Neural cell (in vitro differentiated cells): ENCODE data around the gene TNFRSF6B. TPM values are rescaled to one million over a fixed set of nuclear protein-coding genes. Genes with fewer than 3 reads are reported as not detected.

ENCODE experiments used
- H2AFZ ChIP-seq: fragments of 200-600, 300-800 bp; sonication (generic), shearing (Covaris generic); 2 replicates; pipeline ENCODE4 v1.6.0; 2014; ENCODE audit warnings: low read depth, mild to moderate bottlenecking, antibody characterized with exemption, low read length, moderate library complexity
- H3F3A ChIP-seq: fragments of 200-600 bp; shearing (Covaris generic); 2 replicates; pipeline ENCODE4 v1.6.1; 2016; ENCODE audit warnings: mild to moderate bottlenecking, moderate library complexity, mixed read lengths, antibody characterized with exemption, low read length; ENCODE audit not compliant: insufficient read depth, poor library complexity, severe bottlenecking
- H3K27ac ChIP-seq: fragments of 200-600, 300-800 bp; sonication (generic), shearing (Covaris generic); 2 replicates; pipeline ENCODE4 v1.5.1; 2014; ENCODE audit warnings: mild to moderate bottlenecking, low read length, moderate library complexity
- H3K27me3 ChIP-seq: fragments of 300-800, 200-600 bp; sonication (generic), shearing (Covaris generic); 2 replicates; pipeline ENCODE4 v1.6.0; 2014; ENCODE audit warnings: mild to moderate bottlenecking, low read depth, low read length, moderate library complexity; ENCODE audit not compliant: insufficient read depth
- H3K36me3 ChIP-seq: fragments of 300-800, 200-600 bp; sonication (generic), shearing (Covaris generic); 2 replicates; pipeline ENCODE4 v1.5.1; 2014; ENCODE audit warnings: mild to moderate bottlenecking, antibody characterized with exemption, low read length, moderate library complexity; ENCODE audit not compliant: insufficient read depth
- H3K4me2 ChIP-seq: fragments of 300-800, 200-600 bp; sonication (generic), shearing (Covaris generic); 2 replicates; pipeline ENCODE4 v1.6.0; 2014; ENCODE audit warnings: mild to moderate bottlenecking, low read length
- H3K4me3 ChIP-seq: fragments of 300-800, 200-600 bp; sonication (generic), shearing (Covaris generic); 2 replicates; pipeline ENCODE4 v1.5.1; 2014; ENCODE audit warnings: mild to moderate bottlenecking, low read length, moderate library complexity
- H3K79me2 ChIP-seq: fragments of 200-600 bp; shearing (Covaris generic); replicated peaks from 2 replicates; pipeline ENCODE4 v1.6.0; 2014; ENCODE audit warnings: mild to moderate bottlenecking, low read length, moderate library complexity; ENCODE audit not compliant: insufficient read depth
- H3K9ac ChIP-seq: fragments of 300-800, 200-600 bp; sonication (generic), shearing (Covaris generic); 2 replicates; pipeline ENCODE4 v1.6.1; 2016; ENCODE audit warnings: mild to moderate bottlenecking, low read length, mixed read lengths
- H3K9me2 ChIP-seq: fragments of 200-600 bp; shearing (Covaris generic); 2 replicates; pipeline ENCODE4 v1.6.1; 2016; ENCODE audit warnings: mild to moderate bottlenecking, low read length, mixed read lengths; ENCODE audit not compliant: insufficient read depth
- H3K9me3 ChIP-seq: fragments of 200-600, 300-800 bp; sonication (generic), shearing (Covaris generic); 2 replicates; pipeline ENCODE4 v1.6.1; 2016; ENCODE audit warnings: mild to moderate bottlenecking, mixed run types, low read length, moderate library complexity, mixed read lengths
- H4K20me1 ChIP-seq: fragments of 200-600 bp; shearing (Covaris generic); 2 replicates; pipeline ENCODE4 v1.6.1; 2016; ENCODE audit warnings: mild to moderate bottlenecking, mixed run types; ENCODE audit not compliant: insufficient read depth
- EP300 ChIP-seq: fragments of 450-650 bp; conservative IDR thresholded peaks from 2 replicates; pipeline ENCODE4 v1.6.1; 2014; ENCODE audit warnings: antibody characterized with exemption, mild to moderate bottlenecking, moderate library complexity; ENCODE audit not compliant: poor library complexity, severe bottlenecking
- EZH2 ChIP-seq: fragments of 200-600, 300-800 bp; shearing (Covaris generic), sonication (generic); IDR thresholded peaks from 2 replicates; pipeline ENCODE4 v1.6.1; 2014; ENCODE audit warnings: antibody characterized with exemption, low read length, borderline replicate concordance, mild to moderate bottlenecking; ENCODE audit not compliant: insufficient read depth, poor library complexity, severe bottlenecking
- MXI1 ChIP-seq: fragments of 450-650 bp; conservative IDR thresholded peaks from 2 replicates; pipeline ENCODE4 v1.6.1; 2014; ENCODE audit warnings: antibody characterized with exemption, mild to moderate bottlenecking; ENCODE audit not compliant: poor library complexity, severe bottlenecking
- POLR2AphosphoS5 ChIP-seq: IDR thresholded peaks from 2 replicates; pipeline ENCODE4 v1.6.1; 2012
- RAD21 ChIP-seq: fragments of 450-650 bp; conservative IDR thresholded peaks from 2 replicates; pipeline ENCODE4 v1.6.1; 2014; ENCODE audit warnings: antibody characterized with exemption, mild to moderate bottlenecking, moderate library complexity
- SMC3 ChIP-seq: fragments of 450-650 bp; conservative IDR thresholded peaks from 2 replicates; pipeline ENCODE4 v1.6.1; 2014; ENCODE audit warnings: antibody characterized with exemption, mild to moderate bottlenecking, moderate library complexity; ENCODE audit not compliant: poor library complexity
- TAF1 ChIP-seq: IDR thresholded peaks from 2 replicates; pipeline ENCODE4 v1.6.1; 2012; ENCODE audit warnings: low read depth
- polyA plus RNA-seq: library from polyadenylated mRNA; depleted of rRNA; stranded (reverse); fragments of >200 nt; gene quantifications from 2 replicates; pipeline ENCODE4 v1.2.3, GENCODE V29; 2014
- TF ChIP-seq, protein P1 (sequence below): fragments of 450-650 bp; IDR thresholded peaks from 2 replicates; pipeline ENCODE4 v1.5.1; 2014; ENCODE audit warnings: antibody characterized with exemption, mild to moderate bottlenecking, moderate library complexity; ENCODE audit not compliant: poor library complexity, severe bottlenecking
- TF ChIP-seq, protein P2 (sequence below): IDR thresholded peaks from 2 replicates; pipeline ENCODE4 v1.6.1; 2012; ENCODE audit warnings: borderline replicate concordance

TNFRSF6B gene
- polyA plus RNA-seq, 1 donor from 2014 or later = 9.4 TPM

DNA sequence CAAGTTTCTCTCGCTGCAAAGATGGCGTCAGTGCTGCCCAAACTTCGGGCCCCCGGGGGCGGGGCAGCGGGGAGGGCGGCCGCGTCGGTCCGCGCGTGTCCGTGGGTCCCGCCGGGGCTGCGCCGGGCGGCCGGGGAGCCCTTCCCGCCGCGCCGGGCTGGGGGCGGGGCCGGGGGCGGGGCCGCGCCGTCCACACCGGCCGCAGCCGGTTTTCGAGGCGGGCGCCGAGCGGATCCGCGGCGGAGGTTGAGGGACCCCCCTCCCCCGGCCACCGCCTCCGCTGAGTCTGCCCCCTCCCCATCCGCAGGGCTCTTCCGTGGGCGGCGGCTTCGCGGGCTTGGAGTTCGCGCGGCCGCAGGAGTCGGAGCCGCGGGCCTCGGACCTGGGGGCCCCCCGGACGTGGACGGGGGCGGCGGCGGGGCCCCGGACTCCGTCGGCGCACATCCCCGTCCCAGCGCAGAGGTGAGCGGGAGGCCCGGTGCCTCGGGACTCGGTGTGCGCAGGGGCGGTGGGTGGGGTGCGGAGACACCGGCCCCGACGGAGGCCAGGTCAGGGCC, 43.7 kb downstream of the TNFRSF6B start:
- H3F3A ChIP-seq = no peaks in the 10 kb centered on the region
- H3K9me3 ChIP-seq = no peaks in the 10 kb centered on the region
- peak overlapping the region; percentile 47 for H3K27ac ChIP-seq
- H3K79me2 ChIP-seq = no peaks in the 10 kb centered on the region
- peak overlapping the region; percentile 70 for H3K4me2 ChIP-seq
- H3K9ac ChIP-seq = peak overlapping the region; percentile 76
- H3K4me3 ChIP-seq = peak overlapping the region; percentile 84
- no peak for TF ChIP-seq MXI1
- peak; percentile 25 for TF ChIP-seq TAF1
- TF ChIP-seq EP300 = no peak
- no peak overlapping the region for H2AFZ ChIP-seq
- no peaks in the 10 kb centered on the region for H4K20me1 ChIP-seq
- H3K9me2 ChIP-seq = no peaks in the 10 kb centered on the region
- H3K27me3 ChIP-seq = no peaks in the 10 kb centered on the region
- no peaks in the 10 kb centered on the region for H3K36me3 ChIP-seq

DNA sequence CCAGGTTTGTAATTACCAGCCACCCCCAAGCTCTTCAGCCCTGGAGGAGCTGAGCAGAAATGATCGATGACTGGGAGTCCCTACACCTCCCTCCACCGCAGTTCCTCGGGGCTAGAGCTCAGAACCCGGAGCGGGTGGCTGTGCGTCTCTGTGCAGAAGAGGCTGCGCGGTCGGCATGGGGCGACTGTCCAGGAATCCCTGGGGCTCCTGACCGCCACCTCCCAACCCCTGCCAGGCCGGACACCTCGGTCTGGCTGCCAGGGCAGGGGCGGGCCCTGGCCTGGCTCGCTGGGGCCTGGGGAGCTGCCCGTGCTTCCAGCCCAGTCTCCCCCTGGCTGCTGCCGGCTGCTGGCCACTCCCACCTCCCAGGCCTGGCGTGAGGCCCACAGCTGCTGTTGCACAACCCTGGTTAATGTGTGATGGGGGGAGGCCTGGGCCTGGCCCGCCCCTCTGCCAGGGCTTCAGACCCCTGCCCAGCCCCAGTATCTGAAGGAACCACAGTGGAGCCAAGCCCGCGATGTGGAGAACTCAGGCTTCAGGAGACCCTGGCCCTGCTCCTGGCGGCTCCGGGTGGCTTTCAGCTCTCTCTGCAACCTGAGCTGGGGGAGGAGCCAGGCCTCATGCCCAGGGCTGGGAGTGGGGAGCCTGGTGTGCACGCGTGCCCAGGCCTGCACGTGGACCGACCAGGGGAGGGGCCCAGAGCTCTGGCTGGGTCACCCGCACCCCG, 44.3 kb downstream of the TNFRSF6B start:
- no peaks in the 10 kb centered on the region for H3K36me3 ChIP-seq

More for the DNA sequence above, 44.3 kb downstream of the TNFRSF6B start:
- Histone ChIP-seq H3K27ac (peak overlapping the region; percentile 47), H3K79me2 (no peaks in the 10 kb centered on the region), H3K9me3 (no peaks in the 10 kb centered on the region), H3K27me3 (no peaks in the 10 kb centered on the region), H4K20me1 (no peaks in the 10 kb centered on the region), H3K9ac (peak overlapping the region; percentile 76), H3K9me2 (no peaks in the 10 kb centered on the region), H3F3A (no peaks in the 10 kb centered on the region), H2AFZ (no peak overlapping the region), H3K4me3 (peak overlapping the region; percentile 84), H3K4me2 (peak overlapping the region; percentile 70)
- TF ChIP-seq, protein P1, sequence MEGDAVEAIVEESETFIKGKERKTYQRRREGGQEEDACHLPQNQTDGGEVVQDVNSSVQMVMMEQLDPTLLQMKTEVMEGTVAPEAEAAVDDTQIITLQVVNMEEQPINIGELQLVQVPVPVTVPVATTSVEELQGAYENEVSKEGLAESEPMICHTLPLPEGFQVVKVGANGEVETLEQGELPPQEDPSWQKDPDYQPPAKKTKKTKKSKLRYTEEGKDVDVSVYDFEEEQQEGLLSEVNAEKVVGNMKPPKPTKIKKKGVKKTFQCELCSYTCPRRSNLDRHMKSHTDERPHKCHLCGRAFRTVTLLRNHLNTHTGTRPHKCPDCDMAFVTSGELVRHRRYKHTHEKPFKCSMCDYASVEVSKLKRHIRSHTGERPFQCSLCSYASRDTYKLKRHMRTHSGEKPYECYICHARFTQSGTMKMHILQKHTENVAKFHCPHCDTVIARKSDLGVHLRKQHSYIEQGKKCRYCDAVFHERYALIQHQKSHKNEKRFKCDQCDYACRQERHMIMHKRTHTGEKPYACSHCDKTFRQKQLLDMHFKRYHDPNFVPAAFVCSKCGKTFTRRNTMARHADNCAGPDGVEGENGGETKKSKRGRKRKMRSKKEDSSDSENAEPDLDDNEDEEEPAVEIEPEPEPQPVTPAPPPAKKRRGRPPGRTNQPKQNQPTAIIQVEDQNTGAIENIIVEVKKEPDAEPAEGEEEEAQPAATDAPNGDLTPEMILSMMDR = no peak
- TF ChIP-seq MXI1 (no peak), RAD21 (no peak), EZH2 (no peak), POLR2AphosphoS5 (no peak), TAF1 (peak; percentile 11), SMC3 (peak; percentile 24), EP300 (no peak)
- TF ChIP-seq, protein P2, sequence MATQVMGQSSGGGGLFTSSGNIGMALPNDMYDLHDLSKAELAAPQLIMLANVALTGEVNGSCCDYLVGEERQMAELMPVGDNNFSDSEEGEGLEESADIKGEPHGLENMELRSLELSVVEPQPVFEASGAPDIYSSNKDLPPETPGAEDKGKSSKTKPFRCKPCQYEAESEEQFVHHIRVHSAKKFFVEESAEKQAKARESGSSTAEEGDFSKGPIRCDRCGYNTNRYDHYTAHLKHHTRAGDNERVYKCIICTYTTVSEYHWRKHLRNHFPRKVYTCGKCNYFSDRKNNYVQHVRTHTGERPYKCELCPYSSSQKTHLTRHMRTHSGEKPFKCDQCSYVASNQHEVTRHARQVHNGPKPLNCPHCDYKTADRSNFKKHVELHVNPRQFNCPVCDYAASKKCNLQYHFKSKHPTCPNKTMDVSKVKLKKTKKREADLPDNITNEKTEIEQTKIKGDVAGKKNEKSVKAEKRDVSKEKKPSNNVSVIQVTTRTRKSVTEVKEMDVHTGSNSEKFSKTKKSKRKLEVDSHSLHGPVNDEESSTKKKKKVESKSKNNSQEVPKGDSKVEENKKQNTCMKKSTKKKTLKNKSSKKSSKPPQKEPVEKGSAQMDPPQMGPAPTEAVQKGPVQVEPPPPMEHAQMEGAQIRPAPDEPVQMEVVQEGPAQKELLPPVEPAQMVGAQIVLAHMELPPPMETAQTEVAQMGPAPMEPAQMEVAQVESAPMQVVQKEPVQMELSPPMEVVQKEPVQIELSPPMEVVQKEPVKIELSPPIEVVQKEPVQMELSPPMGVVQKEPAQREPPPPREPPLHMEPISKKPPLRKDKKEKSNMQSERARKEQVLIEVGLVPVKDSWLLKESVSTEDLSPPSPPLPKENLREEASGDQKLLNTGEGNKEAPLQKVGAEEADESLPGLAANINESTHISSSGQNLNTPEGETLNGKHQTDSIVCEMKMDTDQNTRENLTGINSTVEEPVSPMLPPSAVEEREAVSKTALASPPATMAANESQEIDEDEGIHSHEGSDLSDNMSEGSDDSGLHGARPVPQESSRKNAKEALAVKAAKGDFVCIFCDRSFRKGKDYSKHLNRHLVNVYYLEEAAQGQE = no peak
